Vagina (tissue), 2 donors: ENCODE data around the gene TNFSF13B. TPM values are rescaled to one million over a fixed set of nuclear protein-coding genes. Genes with fewer than 3 reads are reported as not detected.

Experiments used
- DNase-seq, 2 donors: peaks; one replicate each; pipeline ENCODE4 v3.0.0-alpha.2; 2017; ENCODE audit errors: extremely low spot score in 2 of 2
- H3K27ac ChIP-seq: fragments of 200-600 bp; sonication (generic); one replicate; pipeline ENCODE4 v1.5.1; 2019
- H3K27me3 ChIP-seq: fragments of 200-600 bp; sonication (generic); one replicate; pipeline ENCODE4 v1.5.1; 2019
- H3K36me3 ChIP-seq, 2 donors: fragments of 200-600 bp; sonication (generic); one replicate each; pipeline ENCODE4 v1.5.1; 2017 to 2019
- H3K4me1 ChIP-seq: fragments of 200-600 bp; sonication (generic); one replicate; pipeline ENCODE4 v1.5.1; 2019
- H3K4me3 ChIP-seq, 2 donors: fragments of 200-600 bp; sonication (generic); 1 replicate in 1 of 2; 2 replicates in 1 of 2; pipeline ENCODE4 v1.5.1; 2016 to 2019
- H3K9me3 ChIP-seq: fragments of 200-600 bp; sonication (generic); one replicate; pipeline ENCODE4 v1.5.1; 2019
- POLR2A ChIP-seq, 2 donors: fragments of 450-650 bp; IDR thresholded peaks; one replicate each; pipeline ENCODE4 v1.6.1; 2017; ENCODE audit warnings: antibody characterized with exemption in 2 of 2, mild to moderate bottlenecking in 2 of 2, moderate library complexity in 2 of 2
- POLR2AphosphoS5 ChIP-seq, 2 donors: sonication (generic); formaldehyde crosslinking; IDR thresholded peaks; one replicate each; pipeline ENCODE4 v1.9.0; 2017; ENCODE audit warnings: antibody characterized with exemption in 2 of 2, mild to moderate bottlenecking in 2 of 2, low read depth in 1 of 2; ENCODE audit not compliant: insufficient read depth in 1 of 2
- intact Hi-C: fragments of 100-400 bp; cut with DNase I; formaldehyde crosslinking; loops from one replicate; pipeline ENCODE4 v1.15.1; 2023
- small RNA-seq: library from RNA; depleted of rRNA; stranded (forward); fragments of <200 nt; gene quantifications from one replicate; pipeline ENCODE3, GENCODE V24; 2016
- total RNA-seq: library from RNA; depleted of rRNA; stranded (reverse); fragments of >200 nt; gene quantifications from one replicate; pipeline ENCODE4 v1.2.3, GENCODE V29; 2016
- TF ChIP-seq, protein P1 (sequence below), 3 experiments: fragments of 450-650 bp in 2 of 3; fragments of 200-600 bp in 1 of 3; sonication (generic) in 1 of 3; IDR thresholded peaks; one replicate each; pipeline ENCODE4 v1.5.1; 2017 to 2019; ENCODE audit warnings: antibody characterized with exemption in 3 of 3, mild to moderate bottlenecking in 2 of 3, moderate library complexity in 2 of 3

TNFSF13B gene
- total RNA-seq, 1 donor from 2014 or later: not detected

DNA sequence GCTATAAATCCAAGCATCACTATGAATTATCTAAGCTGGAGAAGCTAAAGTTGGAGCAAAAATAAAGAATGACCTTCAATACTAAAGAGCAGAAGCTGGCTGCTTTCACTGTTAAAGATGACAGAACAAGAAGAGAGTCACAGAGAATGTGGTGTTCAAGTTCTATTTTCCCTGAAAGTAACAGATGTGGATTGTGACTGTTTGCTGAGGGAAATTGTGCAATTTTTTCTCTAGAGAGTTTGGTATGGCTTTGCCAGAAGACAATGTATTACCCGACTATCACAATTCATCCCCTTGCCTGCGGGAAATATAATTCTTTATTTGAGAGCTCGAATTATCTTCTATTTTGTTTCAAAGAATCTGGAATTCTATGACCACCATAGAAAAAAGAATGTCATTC lies 83.1 kb downstream of the TNFSF13B start:
- H3K27me3 ChIP-seq: no peaks in the 10 kb centered on the region

DNA sequence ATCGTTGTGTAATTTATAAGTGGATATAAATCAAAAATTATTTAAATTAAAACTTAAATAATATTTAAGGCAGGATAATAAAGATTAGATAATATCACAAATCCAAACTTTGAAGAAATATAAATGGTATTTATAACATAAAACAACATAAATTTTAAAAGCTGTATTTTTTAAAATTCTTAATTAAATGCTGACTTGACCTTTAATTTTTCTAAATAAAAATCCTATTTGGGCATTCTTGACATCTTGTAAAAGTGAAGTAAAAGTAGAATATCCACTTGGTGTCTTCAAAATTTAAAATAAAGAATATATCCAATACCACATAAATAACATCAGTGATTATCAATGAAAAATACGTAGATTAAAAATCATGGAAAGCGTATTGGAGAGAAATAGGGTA lies 87.7 kb downstream of the TNFSF13B start:
- H3K27me3 ChIP-seq: no peaks in the 10 kb centered on the region
- no peak overlapping the region for H3K27ac ChIP-seq
- intact Hi-C loops: no loop called here
- no peak for TF ChIP-seq POLR2AphosphoS5 (IDR thresholded peaks at IDR 0.05; ENCODE audit: insufficient read depth in 1 of 2, low read depth in 1 of 2)
- TF ChIP-seq POLR2A (IDR thresholded peaks at IDR 0.05): no peak
- TF ChIP-seq, protein P1, sequence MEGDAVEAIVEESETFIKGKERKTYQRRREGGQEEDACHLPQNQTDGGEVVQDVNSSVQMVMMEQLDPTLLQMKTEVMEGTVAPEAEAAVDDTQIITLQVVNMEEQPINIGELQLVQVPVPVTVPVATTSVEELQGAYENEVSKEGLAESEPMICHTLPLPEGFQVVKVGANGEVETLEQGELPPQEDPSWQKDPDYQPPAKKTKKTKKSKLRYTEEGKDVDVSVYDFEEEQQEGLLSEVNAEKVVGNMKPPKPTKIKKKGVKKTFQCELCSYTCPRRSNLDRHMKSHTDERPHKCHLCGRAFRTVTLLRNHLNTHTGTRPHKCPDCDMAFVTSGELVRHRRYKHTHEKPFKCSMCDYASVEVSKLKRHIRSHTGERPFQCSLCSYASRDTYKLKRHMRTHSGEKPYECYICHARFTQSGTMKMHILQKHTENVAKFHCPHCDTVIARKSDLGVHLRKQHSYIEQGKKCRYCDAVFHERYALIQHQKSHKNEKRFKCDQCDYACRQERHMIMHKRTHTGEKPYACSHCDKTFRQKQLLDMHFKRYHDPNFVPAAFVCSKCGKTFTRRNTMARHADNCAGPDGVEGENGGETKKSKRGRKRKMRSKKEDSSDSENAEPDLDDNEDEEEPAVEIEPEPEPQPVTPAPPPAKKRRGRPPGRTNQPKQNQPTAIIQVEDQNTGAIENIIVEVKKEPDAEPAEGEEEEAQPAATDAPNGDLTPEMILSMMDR (IDR thresholded peaks at IDR 0.05): no peak
- H3K36me3 ChIP-seq: no peaks in the 10 kb centered on the region
- no peak overlapping the region for H3K4me3 ChIP-seq
- H3K9me3 ChIP-seq: no peaks in the 10 kb centered on the region
- DNase-seq: no peak
- no peaks in the 10 kb centered on the region for H3K4me1 ChIP-seq

More for the DNA sequence above, 83.1 kb downstream of the TNFSF13B start:
- H3K9me3 ChIP-seq: no peaks in the 10 kb centered on the region
- DNase-seq: no peak
- intact Hi-C loops: no loop called here
- H3K36me3 ChIP-seq: no peaks in the 10 kb centered on the region
- no peaks in the 10 kb centered on the region for H3K4me1 ChIP-seq
- H3K4me3 ChIP-seq: no peak overlapping the region
- no peak overlapping the region for H3K27ac ChIP-seq
- TF ChIP-seq, protein P1 (IDR thresholded peaks at IDR 0.05): no peak
- TF ChIP-seq POLR2A (IDR thresholded peaks at IDR 0.05) (no peak), POLR2AphosphoS5 (IDR thresholded peaks at IDR 0.05; ENCODE audit: insufficient read depth in 1 of 2, low read depth in 1 of 2) (no peak)

Small RNA genes lying within 50 kb of the gene (small RNA-seq; reads per million reads assigned to genes)
- not detected for gene RNA5SP39

Other genes with a start within 250 kb of the TNFSF13B start
- gene LIG4, start 54.2 kb upstream of the TNFSF13B start, total RNA-seq: 7.4 TPM
- gene ABHD13, start 51.3 kb upstream of the TNFSF13B start, total RNA-seq: 10.1 TPM